GM10847 (cell line): ENCODE results near the gene PALB2.

Experiments used
- POLR2A ChIP-seq: IDR thresholded peaks from 2 replicates; pipeline ENCODE4 v1.6.1; 2011; ENCODE audit not compliant: insufficient read length; ENCODE audit errors: extremely low read depth

Gene PALB2

DNA sequence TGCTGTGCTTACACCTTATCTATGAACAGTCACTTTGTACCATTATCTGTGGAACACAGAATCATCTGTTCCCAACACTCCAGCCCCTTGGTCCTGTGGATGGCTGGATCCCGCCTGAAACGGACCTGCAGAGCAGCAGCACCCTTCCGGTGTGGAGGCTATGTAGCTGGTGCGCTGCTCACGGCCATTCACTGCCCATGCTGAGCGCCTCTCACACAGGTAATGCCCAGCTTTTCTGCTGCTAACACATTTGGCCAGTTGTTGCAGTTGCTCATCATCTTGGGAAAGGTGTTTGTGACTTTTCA, 26.2 kb upstream of the PALB2 start:
- no peak for TF ChIP-seq POLR2A

DNA sequence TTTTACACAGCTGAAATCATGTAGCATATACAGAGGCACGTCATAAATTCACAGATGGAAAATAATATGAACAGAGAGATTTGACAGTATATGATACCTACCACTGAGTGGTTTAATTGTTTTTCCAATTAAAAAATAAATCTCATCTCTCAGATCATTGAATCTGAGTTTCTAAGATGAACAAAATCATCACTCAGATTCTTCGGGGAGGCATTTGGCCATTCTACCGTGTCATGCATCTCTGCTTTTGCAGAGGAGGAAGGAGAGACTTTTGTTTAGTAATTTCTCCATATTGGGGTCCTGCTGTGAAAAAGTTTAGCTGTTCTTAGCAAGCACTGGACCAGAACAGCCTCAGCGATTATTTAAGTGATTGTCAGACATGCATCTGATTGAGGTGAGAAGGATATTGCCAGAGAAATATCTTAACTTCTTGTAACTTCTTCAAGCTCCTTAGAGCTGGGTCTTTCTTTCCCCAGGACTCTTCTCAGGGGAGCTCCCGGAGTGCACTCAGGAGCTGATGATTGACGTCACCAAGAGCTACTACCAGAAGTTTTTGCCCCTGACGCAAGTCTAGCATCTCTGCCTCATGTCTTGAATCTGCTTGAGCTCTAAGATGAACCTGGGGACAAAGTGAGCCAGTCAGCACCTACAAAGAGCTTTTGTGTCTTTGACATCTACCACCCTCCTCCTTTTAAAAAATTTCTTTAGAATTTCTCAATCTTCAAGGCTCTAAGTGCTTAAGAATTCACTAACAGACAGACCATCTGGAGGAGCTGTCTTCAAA, 25.7 kb upstream of the PALB2 start:
- TF ChIP-seq POLR2A: no peak

DNA sequence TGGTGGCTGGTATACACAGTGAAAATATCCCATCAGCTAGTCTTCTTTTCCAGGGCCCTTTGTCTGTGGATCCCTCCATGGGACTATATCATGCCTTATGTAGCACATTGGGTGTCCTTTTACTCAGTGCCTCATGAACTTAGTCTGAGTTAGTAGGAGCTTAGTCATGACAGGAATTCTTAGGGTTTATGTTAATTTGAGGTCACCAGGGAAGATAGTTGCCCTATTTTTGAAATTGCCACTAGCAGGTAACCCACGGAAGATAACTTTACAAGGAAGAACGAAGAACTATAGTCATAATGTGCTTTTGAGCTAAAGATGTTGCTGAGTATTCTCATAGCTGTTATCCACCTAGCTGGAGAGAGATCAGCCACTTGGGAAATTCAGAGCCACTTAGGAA, 22.8 kb upstream of the PALB2 start:
- no peak for TF ChIP-seq POLR2A

DNA sequence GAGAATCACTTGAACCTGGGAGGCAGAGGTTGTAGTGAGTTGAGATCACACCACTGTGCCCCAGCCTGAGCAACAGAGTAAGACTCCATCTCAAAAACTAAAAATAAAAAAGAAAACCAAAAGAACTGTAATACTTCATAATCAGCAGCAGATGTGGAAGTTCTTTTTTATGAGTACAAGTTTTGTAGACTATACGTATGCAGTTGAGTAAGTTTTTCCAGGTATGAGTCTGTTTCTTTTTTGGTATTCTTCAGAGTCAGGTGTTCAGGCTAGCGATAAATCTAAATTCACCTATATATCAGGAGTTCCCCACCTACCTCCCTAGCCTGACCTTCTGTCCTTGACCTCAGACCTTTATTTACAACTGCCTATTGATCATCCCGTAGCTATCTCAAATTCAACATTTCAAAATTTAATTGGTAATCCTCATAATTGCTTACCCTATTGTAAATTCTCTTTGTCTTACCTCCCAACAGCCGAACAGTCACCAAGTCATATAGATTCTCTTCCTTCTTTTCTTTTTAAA, 10.9 kb upstream of the PALB2 start:
- no peak for TF ChIP-seq POLR2A

DNA sequence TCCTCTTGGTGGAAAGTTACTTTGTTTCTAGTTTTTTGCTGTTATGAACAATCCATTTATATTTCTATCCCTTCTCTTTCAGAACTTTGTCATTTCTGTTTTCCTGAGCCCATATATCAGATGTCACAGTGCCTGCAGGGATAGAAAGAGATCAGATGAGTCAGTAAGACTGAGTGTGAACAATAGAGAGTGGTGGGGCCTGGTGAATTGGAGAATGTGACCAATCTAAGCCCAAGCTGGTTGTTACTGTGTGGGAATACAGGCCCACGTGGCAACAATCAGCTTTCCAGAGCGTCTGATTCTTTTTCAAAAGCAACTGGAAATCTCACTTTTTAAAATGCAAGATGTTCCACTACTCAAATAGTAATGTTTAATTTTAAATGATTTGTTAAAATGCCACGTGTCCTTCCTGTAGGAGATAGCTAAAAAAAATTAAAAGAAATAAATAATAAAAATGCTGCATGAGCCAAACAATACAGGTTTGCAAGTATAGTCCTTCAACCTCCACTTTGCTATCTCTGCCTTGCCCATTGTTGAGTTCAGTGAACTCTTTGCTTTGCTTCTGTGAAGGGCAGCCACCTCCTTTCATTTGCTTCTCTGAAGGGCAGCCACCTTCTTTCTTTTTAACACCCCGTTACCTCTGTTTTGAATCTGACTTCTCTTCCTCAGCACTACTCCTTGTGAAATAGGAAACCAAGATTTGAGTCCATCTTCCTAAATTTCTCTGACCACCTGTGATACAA, 9.7 kb upstream of the PALB2 start:
- no peak for TF ChIP-seq POLR2A

DNA sequence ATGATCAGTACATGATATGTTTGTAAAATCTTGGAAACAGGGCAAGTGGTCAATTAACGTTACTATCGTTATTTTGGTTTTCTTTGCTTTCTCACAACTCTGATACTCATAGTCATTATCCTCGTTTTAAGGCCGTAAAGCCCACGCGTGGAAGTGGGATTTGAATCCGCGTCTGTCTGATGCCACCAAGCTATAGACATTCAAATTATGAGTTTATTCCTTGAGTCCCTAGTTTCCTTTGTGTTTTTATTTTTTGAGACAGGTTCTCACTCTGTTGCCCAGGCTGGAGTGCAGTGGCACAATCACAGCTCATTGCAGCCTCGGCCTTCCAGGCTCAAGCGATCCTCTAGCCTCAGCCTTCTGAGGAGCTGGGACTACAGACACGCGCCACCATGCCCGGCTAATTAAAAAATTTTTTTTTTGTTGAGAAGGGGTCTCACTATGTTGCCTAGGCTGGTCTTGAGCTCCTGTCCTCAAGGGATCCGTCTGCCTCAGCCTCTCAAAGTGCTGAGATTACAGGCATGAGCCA, 1.2 kb upstream of the PALB2 start:
- no peak for TF ChIP-seq POLR2A

DNA sequence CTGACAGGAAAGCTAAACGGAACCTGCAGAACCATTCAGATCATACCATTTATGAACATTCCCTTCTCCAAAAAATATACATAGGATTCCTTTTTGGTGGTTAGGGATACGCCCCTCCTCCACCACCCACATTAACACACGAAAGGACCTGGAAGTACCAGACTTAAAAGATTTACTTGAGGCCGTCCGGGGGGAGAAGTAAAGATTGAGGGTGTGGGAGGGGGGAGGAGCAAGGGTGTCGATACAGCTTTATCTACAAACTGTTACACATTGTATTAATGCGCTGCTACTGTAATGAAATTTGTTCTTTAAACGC, 537 bp downstream of the PALB2 start:
- no peak for TF ChIP-seq POLR2A

DNA sequence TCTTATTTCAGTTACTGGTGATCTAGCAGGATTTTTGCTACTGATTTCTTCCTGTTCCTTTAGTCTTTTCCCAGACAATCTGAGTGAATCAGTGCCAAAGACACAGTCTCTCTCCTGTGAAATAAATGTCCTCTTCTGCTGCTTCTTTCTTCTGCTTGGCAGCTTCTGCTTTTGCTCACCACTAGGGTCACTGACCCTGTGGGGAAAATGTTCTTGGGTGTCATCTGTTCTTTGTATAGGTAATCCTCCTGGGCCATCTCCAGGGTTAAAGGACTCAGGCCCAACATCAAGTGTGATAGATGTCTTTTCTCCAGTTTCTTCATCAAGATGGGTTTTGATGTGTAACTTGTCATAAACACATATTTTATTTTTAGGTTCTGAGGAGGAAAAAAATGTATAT, 5.2 kb downstream of the PALB2 start:
- TF ChIP-seq POLR2A: no peak

DNA sequence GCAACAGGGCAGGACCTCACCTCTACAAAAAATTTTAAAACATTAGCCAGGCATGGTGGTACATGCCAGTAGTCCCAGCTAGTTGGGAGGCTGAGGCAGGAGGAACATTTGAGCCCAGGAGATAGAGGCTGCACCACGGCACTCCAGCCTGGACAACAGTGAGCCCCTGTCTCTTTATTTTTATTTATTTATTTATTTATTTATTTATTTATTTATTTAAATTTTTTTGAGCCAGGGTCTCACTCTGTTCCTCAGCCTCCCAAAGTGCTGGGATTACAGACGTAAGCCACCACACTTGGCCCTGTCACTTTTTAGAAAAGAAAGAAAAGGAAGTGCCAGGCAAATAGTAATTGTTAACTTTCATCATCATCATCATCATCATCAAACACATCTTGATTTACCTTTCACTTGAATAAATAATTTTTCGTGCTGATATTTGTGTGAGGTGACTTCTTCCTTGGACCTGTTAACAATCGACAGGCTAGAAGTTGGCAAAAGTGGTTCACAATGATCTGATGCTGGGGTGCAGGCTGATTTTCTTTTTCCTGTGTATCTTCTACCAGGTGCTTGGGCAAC, 6.6 kb downstream of the PALB2 start:
- no peak for TF ChIP-seq POLR2A

DNA sequence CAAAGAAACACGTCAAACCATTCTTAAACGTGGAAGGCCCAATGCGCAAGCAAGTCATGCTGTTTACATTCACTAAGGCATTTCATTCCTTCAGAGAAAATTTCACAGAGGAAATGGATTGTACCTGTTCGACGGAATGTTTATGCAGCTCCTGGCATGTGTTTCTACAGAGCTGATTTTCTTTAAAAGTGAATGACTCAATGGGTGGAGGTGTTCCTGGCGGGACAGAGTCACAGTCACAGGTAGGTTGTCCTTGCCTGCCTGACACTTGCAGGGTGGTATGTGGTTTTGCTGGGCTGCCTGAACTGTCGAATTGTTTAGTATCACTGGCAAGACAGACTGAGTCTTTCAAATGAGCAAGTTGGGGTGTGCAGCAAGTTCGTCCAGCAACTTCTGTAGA, 11.6 kb downstream of the PALB2 start:
- no peak for TF ChIP-seq POLR2A

DNA sequence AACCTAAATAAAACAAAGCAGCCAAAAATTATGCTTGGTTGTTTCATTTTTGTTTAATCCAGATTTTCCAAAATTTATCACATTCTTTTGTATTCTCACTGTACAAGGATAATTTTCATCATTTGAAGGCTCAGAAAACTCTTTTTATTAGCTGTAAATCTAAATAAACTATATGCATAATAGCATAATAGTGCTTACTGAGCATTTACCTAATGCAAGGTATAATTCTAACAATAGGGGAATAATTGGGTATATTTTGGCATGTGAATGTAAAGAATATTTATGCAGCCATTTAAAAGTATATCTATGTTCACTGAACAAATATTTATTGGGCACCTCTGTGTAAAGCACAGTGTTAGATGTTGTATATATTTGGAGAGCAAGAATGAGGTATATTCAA, 17.0 kb downstream of the PALB2 start:
- TF ChIP-seq POLR2A: no peak

DNA sequence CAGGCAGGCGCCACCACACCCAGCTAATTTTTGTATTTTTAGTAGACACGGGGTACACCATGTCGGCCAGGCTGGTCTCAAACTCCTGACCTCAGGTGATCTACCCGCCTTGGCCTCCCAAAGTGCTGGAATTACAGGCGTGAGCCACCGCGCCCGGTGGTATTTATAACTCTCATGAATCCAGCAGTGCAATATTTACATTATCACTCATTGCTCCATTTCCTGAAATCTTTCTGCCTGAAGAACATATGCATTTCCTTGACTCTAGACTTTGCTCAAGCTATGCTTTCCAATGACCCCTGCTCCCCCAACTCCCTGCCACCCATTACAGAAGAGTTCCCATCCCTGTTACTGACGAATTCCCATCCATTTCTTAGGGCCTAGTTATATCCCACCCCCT, 25.3 kb downstream of the PALB2 start:
- no peak for TF ChIP-seq POLR2A

DNA sequence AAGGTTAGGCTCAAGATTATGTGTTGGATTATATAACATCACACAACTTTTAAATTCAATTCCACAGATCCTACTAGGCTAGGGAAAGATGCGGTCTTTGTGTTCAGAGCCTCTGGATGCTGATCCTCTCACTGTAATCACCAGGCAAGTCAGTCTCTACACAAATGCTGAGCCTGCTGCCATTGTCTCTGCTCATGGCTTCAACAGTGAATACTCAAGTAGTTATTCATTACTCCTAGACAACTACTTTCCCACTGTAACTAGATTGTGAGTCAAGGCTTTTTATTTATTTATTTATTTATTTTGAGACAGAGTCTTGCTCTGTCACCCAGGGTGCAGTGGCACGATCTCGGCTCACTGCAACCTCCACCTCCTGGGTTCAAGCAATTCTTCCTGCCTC, 29.2 kb downstream of the PALB2 start:
- TF ChIP-seq POLR2A: no peak

DNA sequence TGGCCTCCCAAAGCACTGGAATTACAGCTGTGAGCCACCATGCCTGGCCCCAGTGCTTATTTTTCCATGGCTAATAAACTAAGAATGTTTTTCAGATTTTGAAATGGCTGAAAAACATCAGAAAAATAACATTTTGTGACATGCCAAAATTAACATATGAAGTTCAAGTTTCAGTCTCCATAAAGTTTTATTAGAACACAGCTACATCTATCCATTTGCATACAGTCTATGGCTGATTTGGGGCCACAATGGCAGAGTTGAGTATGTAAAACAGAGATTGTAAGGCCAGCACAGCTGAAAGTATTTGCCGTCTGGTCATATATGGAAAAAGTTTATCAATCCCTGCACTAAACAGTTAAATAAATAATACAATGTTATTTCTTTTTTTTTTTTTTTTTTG, 31.2 kb downstream of the PALB2 start:
- TF ChIP-seq POLR2A: no peak

DNA sequence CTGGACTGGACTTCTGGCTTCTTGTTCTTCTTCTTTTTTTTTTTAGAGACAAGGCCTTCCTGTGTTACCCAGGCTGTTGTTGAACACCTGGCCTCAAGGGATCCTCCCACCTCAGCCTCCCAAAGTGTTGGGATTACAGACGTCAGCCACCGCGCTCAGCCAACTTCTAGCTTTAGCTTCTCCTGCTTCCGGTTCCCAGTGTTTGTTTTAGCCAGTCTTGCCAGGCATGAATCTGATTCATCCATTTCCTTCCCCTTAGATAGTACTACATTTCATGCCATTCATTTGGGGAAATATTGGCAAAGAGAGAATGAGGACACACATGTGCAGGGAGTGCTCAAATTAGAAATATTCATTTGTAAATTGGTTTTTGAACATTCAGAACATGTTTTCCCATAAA, 32.9 kb downstream of the PALB2 start:
- TF ChIP-seq POLR2A: no peak

DNA sequence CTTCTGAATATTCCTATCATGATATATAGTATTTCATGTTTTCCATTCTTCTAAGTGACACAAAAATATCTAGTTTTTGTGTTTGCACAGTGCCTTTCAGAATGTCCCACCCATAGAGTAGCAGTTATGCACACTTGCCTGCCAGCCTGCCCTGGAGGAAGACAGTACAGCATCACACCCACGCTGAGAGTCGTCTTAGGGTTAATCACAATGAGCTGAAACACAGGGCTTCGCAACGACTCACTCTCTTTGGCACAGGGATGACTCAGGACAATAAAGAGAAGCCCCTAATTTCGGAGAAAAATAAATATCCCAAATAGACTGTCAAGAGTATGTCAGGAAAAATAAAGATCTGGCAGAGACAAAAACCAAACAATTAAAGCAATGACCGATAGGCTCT, 33.4 kb downstream of the PALB2 start:
- TF ChIP-seq POLR2A: no peak
